Nucleus accumbens (tissue), 56 donors: ENCODE data around the gene TMTC2.
A peak's percentile ranks its signal among the peaks of the same experiment; 100 is the strongest.
"Not testable (repeated sequence)": the region's sequence is repeated elsewhere in the genome, so short reads cannot be mapped to it uniquely, and the experiment has no call there.

Experiments used
- DNase-seq, 56 donors: peaks; one replicate each; lab custom pipeline; 2025; lab: John Stamatoyannopoulos, UW

Gene TMTC2

DNA sequence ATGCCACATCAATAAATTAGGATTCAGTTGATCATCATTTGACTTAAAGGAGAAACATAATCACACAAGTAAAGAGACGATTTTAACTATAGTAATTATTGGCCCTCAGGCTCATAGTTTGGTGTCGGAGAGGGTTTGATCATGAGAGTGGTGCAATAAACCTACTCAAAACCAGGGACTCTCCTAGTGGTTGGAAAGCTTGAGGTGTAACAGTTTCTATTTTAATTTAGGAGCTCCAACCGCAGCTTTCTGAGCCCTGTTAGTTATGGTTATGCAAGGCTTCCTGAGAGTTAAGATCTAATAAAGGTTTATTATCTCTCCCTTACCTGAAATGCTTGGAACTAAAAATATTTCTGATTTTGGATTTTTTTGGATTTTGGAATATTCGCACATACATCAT is 36.4 kb downstream of the TMTC2 start:
- DNase-seq = no peak

DNA sequence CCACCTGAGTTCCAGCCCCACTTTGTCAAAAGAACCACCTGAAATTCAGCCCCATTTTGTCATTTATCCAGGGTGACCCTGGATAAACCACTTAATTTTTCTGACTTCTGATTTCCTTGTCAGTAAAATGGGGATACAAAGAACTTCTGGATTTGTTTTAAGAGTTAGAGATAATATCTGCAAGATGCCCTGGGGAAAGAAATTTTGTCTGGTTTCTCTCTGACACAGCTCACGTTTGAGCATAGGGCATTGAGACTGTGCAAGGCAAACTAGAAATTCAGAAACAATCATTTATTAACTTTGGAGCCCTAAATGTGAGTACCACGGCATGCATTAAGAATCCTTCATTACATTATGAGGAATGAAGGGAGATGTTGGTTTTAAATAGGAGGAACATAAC is 37.2 kb downstream of the TMTC2 start:
- DNase-seq = no peak

DNA sequence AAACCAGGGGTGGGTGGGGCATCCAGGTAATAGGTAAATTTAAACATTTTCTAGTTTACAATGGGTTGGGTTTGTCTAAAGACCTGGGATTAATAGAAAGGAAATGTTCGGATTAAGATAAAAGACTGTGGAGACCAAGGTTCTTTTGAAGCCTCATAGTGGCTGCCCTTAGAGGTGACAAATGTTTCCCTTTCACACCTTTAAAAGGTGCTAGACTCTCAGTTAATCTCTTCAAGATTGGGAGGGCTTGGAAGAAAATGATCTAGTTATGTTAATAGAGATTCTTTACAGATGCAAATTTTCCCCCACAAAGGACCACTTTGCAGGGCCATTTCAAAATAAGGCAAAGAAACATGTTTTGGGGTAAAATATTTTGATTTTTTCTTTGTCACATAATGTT is 39.0 kb downstream of the TMTC2 start:
- DNase-seq = no peak

DNA sequence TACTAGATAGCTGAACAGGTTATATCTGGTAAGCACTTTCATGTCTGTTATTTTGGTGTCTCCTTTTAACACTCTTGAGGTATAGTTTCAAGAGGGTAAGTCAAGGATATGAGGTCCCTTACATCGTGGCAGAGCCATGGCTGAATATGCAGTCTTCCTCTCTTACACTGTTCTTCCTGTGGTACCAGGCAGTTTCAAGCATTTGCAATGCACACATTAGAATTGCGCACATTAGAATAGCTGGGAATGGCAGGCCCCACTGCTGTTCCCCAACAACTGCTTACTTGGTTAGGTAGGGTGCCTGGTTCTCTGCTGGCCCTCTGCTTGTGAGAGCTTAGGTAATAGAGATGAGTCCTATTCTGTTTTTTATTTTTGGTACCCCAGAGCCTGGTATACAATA is 41.2 kb downstream of the TMTC2 start:
- DNase-seq = no peak

DNA sequence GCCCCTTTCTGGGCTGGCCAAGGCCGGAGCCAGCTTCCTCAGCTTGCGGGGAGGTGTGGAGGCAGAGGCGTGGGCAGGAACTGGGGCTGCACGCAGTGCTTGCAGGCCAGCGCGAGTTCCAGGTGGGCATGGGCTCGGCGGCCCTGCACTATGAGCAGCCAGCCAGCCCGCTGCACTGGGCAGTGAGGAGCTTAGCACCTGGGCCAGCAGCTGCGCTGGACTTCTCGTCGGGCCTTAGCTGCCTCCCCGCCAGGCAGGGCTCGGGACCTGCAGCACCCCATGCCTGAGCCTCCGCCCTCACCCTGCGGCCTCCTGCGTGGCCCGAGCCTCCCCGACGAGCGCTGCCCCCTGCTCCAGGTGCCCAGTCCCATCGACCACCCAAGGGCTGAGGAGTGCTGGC is 42.0 kb downstream of the TMTC2 start:
- DNase-seq = peak in 1 of 56 donors; percentile 4

DNA sequence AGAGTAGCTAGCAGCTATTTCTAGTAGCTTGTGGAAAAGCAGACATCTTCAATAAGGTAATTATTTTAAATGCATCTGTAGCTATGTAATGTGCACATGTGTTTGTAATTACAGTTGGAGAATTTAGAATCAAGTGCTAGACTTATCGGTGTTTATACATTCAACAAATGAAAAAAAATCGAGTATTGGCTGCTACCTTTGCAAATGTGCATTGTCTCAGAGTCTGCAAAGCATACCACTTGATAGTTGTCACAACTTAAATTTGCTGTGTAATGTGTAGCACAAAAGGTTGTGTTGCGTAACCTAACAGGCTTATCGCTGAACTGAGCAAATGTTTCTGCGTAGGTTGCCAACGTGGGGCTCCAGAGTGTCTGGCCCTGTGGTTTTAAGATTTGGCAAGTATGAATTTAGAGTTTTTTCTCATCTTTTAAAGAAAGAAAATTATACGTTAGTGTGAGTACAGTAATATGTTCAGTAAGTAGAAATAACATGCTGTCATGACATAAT is 44.3 kb downstream of the TMTC2 start:
- no peak for DNase-seq

DNA sequence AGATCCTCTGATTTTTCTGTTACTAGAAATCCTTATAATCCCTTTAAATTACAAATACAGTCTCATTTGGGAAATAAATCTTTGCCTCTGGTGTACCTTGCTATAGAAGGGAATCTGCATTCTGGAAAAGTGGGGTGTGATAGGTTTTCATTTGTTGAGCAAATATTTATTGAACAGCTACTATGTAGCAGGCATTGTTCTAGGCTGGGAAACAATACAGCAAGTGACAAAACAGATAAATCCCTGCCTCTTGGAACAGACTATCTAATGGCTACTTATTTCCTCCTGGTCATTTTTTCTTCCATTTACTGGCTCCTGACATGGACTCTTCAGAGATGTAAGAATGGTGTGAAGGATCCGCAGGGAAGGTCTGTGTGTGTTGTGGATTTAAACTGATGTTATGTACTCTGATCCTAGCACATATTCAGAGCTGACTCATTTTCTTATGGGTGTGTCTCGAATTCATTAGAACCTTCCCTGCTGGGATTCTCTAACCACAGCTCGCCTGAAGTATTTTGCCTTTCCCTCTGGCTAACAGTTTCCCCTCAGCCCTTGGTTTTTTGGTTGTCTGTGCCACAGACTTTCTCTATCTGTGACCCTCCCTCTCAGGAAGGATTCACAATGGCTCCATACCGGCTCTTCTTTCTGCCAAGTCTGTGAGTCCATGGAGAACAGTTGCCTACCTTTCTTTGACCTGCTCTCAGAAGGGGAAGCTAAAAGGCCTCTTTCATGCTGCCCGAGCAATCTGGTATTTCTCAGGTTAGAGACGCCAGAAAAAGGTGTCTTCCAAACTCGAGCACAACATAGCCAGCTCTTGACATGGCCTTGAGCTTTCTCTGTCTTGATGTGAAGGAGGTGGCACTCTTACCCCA is 53.7 kb downstream of the TMTC2 start:
- DNase-seq = no peak

DNA sequence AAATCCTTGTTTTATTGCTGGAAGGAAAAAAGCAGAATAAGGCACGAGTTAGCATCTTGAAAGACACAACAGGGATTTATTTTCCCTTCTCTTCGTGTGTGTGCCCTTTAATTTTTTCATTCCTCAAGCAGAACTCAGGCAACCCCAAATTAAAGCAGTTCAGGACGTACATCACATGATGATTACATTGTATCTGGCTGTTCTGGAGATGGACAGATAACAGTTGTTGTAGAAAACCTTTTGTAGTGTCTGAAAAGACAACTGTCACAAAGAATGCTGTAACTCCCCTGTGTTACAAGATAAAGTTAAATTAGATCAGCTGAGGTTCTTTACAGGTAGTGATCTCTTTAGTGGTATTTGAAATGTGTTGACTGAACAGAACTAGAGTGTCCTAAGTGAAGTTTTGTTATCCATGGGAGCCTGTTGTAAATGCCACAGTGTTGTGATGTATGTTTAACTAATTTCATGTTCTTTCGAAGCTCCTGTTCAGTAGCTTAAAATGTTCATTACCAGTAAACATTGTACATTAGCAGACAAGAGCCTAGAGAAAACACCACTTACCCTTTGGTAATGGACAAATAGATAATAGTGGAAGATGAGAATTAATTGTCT is 58.5 kb downstream of the TMTC2 start:
- DNase-seq = no peak

DNA sequence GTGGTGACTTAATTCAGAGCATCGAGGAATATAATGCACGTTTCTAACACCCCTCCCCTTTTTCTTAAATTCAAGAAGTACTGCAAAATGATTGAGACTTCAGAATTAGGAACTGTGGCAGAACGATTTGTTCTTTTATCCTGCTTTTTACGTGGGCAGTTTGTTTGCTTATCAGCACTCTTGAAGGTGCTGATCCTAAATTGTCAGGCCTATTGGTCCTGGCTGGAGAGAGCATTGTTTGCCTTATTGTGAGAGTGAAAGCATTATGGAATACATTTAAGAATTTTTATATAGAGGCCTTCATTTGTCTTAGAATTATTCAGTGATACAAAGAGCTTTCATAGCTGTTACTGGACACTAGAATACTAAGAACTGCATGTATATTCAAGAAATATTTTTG is 59.1 kb downstream of the TMTC2 start:
- DNase-seq = no peak

DNA sequence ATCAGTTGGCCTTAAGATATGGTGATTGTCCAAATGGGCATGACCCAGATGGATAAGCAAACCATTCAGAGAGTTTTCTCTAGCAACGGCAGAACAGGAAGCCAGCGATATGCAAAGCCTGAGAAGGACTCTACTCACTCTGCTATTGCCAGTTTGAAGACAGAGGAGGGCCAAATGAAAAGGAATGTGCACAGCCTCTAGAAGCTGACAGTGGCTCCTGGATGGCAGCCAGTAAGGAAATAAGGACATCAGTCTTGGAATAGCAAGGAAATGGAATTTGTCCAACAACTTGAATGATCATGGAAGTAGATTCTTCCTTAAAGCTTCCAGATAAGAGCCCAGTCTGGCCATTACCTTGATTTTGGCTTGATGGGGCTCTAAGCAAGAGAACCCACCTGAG is 60.0 kb downstream of the TMTC2 start:
- DNase-seq = no peak

DNA sequence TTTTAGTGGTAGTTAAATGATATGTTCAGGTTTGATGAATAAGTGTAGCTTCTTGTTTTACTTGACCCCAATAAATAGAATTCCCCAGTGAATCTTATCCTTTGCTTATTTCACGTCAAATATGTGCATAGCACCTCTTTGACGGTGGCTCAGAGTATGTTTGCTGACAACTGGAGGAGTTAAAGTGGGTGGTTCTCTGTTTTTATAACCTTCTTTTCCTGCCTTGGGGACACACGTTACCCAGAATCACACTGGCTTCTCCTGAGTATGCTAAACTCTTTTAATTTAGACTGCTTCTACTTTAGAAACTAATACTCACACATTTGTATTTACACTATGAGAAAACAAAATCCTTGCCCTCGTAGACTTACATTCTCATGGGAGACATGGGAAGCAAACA is 62.3 kb downstream of the TMTC2 start:
- no peak for DNase-seq

DNA sequence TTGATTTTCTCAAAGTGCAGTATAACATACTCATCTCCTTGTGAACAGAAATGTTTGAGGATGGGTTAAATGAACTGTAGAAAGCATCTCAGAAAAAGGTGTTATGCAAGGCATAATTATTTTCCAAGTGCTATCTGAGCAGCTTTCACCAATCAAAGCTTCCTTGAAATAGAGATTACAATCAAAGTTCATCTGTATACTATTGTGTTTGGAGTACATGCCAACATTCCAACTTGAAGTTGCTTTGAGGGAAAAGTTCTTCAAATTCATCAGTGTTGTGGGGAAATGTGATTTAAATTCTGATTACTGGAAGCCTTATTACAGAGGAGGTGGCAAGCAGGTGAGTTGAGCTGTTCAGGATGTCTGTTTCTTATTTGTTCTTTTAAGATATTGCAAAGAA is 68.2 kb downstream of the TMTC2 start:
- DNase-seq = no peak

DNA sequence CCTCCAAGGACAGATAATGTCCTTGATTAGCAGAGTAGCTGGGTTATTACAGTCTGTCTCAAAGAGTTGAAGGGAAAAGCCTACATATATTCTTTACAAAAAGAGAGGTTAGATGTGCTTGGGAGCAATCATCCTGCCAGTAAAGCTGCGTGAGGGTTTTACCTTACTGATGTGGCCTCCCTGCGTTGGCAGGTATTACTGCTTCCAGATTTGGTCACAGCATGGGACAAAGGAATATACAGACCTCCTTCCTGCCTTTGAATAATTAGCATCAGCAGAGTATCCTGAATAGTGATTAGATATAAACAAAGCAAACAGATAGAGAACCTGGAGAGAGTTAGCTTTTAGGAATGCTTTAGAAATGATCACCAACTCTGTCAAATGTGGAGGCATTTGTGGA is 69.6 kb downstream of the TMTC2 start:
- DNase-seq = no peak

DNA sequence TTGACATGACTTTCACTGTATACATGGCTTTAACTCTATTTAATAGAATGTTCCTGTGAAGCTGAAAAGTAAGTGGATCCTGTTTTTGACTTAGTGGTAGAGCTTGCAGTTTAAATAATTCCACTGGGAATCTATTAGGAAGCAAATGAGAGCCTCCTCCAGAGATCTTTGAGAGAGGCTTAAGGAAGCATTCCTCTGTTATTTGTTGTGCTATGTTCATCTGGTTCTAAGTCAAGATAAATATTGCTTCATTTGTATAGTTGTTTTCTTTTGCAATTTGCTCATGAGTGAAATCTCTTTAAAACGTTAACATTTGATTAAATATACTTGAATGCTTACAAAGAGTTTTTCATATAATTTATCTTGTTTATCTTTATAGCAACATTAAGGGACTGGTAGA is 70.4 kb downstream of the TMTC2 start:
- DNase-seq = no peak

DNA sequence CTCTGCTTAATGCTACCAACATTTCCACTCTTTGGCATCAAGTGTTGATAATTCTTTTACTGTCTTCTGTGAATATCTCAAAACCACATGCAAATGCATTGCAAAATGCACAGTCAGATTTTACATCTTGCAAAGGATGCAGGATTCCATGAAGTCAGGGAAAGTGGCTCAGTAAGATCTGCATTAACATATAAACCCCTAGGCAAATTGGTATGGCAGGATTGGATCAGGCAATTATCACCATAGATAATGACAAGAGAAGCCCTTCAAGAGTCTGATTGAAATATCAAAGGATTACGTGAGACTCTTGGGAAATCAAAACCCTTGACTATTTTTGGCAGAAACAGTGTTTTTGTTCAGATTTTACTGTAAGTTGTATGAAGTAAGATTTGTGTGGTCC is 71.0 kb downstream of the TMTC2 start:
- DNase-seq = no peak

DNA sequence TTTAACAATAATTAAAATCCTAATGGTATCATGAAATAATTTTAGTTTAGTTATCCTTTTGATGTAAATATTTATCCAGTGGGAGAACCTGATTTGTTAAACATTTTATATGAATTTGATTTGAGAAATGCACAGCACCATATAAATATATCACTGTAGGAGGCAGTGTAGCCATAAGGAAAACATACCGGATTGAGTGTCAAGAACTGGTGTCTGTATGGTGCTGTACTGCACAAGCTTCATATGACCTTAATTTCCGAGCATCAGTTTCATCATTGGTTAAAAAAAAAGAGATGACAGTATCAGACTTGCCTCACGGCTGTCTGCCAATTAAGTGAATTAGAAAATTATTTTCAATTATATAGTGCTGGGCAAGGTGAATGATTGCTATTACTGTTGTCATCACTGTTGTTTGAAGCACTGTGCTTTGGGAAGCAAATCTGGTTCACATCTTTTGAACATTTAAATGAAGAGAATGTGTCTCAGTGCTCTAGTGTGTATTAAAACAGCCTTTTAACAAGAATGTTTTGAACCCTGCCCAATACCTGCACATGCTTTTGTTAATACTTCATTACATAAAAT is 72.1 kb downstream of the TMTC2 start:
- DNase-seq = no peak

DNA sequence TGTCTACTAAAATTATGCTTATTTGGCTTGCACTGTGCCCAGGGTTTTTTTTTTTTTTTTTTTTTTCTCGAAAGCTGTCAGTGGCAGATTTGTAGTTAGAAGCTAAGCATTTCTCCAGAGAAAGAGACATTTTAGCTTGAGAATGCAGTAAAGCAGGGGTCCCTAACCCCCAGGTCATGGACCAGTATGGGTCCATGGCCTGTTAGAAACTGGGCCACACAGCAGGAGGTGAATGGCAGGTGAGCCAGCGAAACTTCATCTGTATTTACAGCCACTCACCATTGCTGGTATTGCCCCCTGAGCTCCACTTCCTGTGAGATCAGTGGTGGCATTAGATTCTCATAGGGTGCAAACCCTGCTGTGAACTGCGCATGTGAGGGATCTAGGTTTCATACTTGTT is 73.7 kb downstream of the TMTC2 start:
- DNase-seq = no peak

DNA sequence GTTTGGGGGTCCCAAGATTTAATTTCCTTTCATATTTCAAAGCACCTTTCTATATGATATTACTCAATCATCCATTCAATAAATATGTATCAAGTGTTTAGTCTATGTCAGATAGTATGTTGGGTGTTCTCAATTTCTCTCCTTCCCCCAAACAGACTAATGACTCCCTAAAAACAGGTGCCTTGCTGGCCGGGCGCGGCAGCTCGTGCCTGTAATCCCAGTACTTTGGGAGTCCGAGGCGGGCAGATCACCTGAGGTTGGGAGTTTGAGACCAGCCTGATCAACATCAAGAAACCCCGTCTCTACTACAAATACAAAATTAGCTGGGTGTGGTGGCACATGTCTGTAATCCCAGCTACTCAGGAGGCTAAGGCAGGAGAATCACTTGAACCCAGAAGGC is 78.5 kb downstream of the TMTC2 start:
- not testable (repeated sequence) for DNase-seq

DNA sequence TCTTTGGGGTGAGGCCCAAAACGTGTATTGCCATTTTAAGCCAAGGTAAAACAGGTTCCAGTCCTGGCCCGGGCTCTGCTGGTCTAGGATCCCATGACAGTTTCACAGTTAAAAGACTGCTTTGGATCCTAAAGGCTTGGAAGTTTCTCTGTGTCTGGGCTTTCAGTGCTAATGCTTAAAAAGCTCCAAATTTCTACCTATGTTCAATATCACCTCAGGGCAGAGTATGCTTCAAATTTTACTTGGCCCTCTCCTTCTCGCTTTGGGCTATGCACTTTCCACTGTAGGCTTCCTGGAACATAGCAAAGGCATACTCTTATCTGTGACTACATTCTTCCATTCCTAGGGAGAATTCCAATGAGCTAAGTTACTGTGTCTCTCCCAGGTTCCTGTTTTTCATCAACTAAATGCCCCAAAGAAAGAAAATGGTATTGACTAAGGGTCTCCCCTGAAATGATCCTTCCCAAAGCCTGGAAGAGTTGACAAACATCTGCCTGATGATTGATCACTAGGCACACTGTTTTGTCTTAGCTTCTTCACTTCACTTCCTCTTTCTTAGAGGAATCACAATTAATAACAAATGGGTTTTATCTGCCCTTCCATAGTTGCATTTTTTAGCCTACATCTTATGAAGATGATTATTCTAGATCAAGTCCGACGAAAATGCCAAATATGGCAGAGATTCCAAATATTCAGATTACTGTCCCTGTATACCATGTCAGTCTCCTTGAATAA is 79.4 kb downstream of the TMTC2 start:
- no peak for DNase-seq

DNA sequence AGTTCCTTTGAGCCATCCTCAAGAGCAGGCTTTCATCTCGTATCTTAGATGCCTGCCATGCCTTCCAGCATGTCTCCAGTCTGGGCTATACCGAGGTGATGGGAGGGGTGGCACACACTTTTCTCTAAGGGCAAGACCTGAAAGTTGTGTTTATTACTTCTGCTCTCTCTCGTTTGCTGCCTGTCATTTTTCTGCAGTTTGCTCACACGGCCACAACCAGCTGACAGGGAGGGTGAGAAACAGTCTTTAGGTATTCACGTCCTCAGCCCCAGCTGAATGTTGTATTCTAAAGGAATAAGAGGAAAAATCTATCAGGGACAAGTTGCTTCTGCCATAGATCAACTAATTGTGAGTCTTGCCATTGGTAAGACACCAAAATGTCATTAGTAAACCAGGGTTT is 88.0 kb downstream of the TMTC2 start:
- DNase-seq = no peak

DNA sequence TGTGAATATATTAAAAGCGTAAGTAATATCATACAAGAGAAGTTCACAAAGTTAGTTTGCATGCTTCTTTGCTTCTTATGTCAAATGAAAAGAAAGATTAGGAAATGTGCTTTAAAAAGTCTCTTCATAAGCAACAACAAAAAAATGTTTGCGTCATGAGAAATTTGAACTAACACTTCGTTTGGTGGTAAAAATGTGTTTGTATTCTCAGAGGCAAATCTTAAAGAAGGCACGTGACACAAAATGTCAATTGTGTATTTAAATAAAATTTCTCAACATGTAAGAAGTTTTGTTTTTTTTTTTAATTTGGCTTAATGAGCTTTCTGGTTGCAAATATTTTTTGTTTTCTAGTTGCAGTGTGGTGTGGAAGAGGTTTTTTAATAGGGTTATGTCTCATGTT is 93.8 kb downstream of the TMTC2 start:
- no peak for DNase-seq
